Left forelimb (tissue), 1 donor: Measurements from ENCODE around the gene CLPTM1L.
"Not testable (repeated sequence)": the region's sequence is repeated elsewhere in the genome, so short reads cannot be mapped to it uniquely, and the experiment has no call there.

Experiments used
- DNase-seq: peaks from one replicate; pipeline ENCODE4 v3.0.0-alpha.2; 2018; ENCODE audit warnings: low spot score

Gene CLPTM1L

GRCh38 chr5:1275397-1276391 lies 69.2 kb downstream of the CLPTM1L start:
- DNase-seq: not testable (repeated sequence)

GRCh38 chr5:1274471-1274870 lies 70.4 kb downstream of the CLPTM1L start:
- DNase-seq: no peak

- no peak for DNase-seq
Observed at GRCh38 chr5:1273745-1274144, 71.2 kb downstream of the CLPTM1L start.

GRCh38 chr5:1272201-1272600 lies 72.7 kb downstream of the CLPTM1L start:
- no peak for DNase-seq

DNA sequence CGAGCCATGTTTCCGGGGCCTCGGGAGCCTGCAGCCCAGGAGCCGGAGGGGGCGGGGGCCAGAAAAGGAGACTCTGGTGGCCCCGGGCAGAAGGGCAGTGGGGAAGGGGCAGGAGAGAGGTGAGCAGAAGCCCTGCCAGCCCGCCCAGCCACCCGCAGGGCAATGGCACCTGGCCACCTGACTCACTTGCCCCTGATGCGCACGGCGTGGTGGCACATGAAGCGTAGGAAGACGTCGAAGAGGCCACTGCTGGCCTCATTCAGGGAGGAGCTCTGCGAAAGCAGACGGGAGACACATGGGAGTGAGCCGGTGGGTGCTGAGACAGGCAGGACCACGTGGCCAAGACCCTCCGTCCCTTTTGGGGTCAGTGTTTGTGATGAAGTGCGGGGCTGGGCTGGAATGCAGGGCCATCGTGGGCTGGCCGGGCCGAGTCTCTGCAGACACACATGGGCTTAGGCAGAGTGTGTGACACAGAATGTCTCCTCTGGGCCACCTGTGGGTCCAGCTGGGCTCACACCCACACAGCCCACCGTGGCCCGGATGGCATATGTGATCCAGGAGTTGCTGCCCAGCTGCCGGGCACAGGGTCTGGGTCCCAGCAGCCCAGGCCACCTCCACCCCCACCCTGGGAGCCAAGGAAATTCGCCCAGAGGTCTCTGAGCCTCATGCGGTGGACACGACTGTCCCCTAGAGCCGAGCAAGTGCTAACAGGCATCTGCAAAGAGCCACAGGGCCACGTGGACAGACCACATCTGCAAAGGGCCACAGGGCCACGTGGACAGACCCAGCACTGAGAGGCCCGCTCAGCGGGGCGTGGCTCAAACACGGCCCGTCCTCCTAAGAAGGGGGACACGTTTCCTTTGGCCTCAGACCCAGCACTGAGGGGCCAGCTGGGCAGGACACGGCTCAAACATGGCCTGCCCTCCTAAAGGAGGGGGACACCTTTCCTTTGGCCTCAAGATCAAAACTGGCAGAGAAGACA lies 73.7 kb downstream of the CLPTM1L start:
- DNase-seq: no peak

GRCh38 chr5:1270426-1270825 lies 74.5 kb downstream of the CLPTM1L start:
- DNase-seq: no peak

DNA sequence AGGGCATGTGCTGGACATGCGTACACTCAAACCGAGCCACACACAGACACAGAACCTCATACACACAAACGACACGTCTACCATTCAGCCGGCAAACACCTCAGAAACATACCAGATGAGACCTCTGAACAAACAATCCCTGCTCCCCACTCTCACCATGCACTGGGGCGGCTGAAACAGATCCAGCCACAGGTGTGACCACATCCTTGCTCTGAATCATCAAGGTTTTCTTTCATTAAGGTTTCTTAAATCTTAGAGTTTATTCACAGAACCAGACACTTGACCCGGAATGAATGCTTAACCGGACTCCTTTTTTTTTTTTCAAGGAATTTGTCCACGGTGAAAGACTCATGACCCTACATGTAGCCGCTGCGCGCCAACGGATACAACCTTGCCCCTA lies 76.2 kb downstream of the CLPTM1L start:
- DNase-seq: no peak

DNA sequence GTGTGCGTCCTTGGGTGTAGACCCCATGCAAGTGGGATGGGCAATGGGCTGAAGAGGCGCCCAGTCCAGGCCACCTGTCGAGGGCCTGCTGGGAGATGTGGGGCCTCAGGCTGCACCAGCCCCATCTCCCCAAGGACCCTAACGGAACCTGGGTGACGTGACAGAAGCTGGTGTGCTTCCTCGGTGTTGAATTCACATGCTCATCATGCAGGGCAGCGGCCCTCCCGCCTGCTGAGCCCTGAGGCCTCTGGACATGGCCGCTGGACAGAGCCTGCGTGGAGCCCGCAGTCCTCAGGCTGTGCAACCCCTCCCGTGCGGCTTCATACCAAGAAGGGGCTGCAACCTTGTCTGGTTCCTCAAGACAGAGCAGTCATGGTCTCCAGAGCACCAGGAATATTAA lies 76.8 kb downstream of the CLPTM1L start:
- no peak for DNase-seq
